ENCODE data around the gene SLC22A12.

- TF ChIP-seq EZH2phosphoT487 (conservative IDR thresholded peaks at IDR 0.05; ENCODE audit: low read length) (no peak), CTCF (IDR thresholded peaks at IDR 0.05; ENCODE audit: insufficient read depth, low read length, poor library complexity, severe bottlenecking) (no peak)
These were observed 53.1 kb downstream of the SLC22A12 start for GRCh38 chr11:64643920-64644646.

All from SU-DHL-6 (cell line).